GM18519 (cell line): ENCODE results near the gene GCNT1.
"Not testable (repeated sequence)": the region's sequence is repeated elsewhere in the genome, so short reads cannot be mapped to it uniquely, and the experiment has no call there.

Experiments
- ATAC-seq: cut with Tn5 transposase; IDR thresholded peaks from one replicate; pipeline ENCODE4 v1.9.1; 2021; ENCODE audit warnings: mild to moderate bottlenecking, moderate library complexity; ENCODE audit not compliant: unreplicated experiment, low FRiP score

Gene GCNT1

DNA sequence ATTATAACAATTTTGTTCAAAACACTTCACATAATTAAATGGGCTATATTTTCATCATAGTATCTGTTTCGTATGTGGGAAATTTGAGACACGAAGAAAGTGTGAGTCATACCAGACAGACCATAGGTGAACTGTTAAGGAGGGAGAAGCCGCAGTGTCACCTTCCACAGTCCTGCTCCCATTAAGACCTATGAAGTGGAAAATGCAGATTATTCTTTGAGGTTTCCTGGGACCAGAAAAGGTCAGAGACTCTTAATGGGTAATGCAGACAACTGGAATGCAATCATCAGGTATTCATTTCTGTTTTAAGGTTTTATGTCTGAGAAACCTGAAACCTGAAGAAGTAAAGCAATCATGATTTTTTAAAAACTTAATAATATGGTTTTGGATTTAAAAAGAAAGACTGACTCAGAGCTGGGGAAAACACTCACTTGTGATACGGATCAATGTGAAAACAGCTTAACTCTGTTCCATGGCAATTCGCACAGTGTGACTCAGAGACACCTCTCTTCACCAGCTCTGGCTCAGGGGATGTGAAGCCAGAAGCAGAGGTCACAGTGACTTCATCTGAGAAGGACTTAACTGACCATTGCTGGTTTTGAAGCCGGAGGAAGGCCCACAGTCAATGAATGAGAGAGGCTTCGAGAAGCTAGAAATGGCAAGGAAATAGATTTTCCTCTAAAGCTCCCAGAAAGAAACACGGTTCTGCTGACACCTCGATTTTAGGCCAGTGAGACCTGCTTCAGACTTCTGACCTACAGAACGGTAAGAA, 17.2 kb upstream of the GCNT1 start:
- peak; percentile 54 for ATAC-seq

DNA sequence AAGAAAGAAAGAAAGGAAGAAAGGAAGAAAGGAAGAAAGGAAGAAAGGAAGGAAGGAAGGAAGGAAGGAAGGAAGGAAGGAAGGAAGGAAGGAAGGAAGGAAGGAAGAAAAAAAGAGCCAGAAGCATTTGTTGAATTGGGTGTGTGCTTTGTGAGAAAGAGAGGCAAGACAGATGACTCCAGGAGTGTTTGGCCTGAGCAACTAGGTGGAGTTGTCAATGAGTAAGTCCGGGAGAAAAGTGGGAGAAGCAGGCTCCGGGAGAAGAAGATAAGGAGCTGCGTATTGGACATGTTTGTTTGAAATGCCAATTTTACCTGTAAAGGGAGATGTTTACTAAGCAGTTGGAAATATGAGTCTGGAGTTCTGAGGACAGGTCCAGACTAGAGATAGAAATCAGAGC, 15.1 kb upstream of the GCNT1 start:
- no peak for ATAC-seq

DNA sequence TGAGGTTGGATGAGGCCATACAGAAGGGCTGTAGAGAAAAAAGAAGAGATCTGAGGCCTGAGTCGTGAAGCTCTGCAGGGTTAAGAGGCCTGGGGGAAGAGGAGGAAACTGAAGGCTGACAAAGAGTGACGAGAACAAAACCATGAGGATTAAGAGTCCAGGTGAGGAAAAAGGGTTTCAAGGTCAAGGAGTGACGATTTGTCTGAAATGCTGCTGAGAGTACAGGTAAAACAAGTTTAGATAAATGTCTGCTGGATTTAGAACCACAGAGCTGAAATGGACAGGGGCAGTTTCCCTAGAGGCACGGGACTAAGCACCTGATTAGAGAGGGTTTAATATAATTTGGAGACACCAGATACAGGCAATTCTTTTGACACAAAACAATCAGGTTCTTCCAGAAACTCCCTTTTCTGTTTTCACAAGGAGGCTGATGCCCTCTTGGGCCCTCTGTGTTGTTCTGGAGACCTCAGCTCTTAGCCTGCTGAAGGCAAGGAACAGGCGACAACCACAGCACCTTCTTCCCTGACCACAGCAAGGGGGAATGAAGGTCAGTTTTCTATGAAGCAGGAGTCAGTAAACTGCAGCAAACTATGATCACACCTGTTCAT, 14.6 kb upstream of the GCNT1 start:
- no peak for ATAC-seq

DNA sequence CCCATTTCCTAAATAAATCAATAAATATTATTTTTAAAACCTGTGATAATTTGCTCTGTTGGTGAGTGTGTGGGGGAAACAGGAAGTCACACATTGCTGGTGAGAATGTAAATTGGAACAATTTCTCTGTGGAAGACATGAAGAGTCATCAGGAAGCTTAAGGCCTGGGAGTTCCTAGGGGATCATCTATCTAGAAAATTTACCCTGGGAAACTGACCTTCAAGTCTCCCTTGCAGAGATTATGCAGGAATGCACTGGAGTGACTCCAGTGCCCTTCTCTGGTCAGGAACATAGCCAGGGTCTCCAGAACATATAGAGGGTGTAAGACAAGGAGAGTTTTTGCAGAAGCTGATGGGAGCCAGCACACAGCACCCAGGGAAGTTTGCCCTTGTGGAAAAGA, 13.0 kb upstream of the GCNT1 start:
- ATAC-seq: no peak

DNA sequence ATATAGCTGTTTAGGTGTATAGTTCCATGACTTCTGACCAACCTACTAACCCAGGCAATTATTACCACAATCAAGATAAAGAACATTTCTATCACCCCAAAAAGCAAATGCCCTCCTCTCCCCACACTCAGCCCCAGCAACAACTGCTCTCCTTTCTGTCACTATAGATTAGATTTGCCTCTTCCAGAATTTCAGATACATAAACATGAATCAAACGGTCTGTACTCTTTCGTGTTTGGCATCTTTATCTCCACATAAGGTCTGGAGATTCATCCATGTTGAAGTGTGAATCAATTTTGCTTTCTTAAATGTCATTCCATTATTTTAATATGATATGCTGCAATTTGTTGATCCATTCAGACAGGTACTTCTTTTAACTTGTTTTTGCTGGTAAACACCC, 10.5 kb upstream of the GCNT1 start:
- ATAC-seq: no peak

DNA sequence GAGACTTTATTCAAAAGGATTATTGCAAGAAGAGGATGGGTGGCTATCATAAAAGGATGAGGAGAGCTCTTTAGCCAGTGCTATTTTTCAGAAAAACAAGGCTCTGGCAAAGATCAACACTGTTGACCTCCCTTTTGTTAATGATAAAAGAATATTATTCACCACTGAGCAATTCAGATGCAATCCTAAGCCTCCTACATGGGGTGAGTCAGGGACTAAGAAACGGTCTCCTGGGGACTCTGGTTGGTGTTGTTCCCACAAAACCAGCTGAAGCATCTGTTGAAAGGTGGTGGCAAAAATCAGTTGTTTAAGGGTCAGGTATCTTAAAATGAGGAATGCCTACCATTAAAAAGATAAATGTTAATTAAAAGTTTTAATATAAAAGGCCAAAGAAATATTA, 7.7 kb upstream of the GCNT1 start:
- ATAC-seq: no peak

DNA sequence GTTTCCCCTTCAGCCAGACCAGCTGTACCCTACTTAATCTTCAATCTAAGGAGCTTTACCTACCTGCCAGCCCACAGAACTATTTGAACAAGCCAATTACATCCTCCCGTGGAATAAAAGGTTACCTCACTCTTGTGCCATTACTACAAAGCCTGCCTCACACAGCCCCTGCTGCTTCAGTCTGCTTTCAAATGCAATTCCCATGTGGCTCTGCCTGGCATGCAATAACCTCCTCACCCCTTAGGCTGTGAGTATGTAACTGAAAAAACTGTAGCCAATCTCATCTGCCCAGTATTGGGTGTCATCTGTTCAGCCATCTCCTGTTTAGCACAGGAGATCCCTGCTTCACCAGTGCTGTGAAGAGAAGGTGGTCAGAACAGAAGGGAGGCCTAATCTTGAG, 6.1 kb upstream of the GCNT1 start:
- no peak for ATAC-seq

DNA sequence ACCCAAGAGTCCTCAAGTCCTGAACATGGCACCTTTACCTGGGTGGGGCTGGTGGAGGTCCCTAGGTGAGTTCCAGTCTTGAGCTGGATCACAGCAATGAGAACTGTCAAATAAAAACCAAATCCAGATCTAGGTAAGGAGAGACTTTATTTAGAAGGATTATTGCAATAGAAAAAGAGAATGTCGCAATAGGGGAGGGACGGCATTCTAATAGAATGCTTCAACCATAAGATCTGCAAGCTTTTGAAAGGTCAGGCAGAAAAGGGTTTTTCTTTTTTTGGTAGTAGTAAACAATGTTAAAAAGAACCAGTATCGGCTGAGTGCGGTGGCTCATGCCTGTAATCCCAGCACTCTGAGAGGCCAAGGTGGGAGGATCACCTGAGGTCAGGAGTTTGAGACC, 5.2 kb upstream of the GCNT1 start:
- no peak for ATAC-seq

DNA sequence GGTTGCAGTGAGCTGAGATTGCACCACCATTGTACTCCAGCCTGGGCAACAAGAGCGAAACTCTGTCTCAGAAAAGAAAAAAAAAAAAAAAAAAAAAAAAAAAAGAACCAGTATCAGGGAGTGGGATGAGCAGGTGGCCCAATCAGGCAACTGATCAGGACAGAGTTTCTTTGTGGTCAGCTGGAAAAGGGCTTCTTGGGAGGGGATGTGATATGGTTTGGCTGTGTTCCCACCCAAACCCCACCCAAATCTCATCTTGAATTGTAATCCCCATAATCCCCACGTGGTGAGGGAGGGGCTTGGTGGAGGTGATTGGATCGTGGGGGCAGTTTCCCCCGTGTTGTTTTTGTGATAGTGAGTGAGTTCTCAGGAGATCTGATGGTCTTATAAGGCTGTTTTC, 4.7 kb upstream of the GCNT1 start:
- no peak for ATAC-seq

DNA sequence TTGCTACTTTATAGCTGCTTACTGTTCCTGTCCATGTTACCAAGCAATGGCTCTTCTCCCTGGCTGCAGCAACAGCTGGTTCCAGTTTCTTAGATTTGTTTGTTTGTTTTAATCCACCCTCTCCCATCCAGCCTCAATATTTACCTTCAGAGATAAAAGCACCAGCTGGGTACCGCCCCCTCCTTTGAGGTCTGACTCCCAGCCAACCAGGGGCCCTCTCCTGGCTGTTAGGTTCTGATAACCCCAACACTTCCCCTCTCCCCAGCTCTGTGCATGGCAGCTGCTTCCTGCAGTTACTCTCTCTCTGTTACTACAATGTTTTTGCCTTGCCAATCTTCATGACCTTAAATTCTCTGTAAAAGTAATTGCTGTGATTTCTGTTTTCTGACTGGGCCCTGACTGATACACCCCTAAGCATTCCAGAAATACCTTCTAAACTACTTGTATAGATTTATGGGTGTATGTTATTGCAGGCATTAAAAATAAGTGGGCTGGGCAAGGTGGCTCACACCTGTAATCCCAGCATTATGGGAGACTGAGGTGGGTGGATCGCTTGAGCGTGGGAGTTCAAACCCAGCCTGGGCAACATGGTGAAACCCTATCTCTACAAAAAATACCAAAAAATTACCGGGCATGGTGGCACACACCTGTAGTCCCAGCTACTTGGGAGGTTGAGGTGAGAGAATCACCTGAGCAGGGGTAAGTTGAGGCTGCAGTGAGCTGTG, 2.6 kb upstream of the GCNT1 start:
- no peak for ATAC-seq

DNA sequence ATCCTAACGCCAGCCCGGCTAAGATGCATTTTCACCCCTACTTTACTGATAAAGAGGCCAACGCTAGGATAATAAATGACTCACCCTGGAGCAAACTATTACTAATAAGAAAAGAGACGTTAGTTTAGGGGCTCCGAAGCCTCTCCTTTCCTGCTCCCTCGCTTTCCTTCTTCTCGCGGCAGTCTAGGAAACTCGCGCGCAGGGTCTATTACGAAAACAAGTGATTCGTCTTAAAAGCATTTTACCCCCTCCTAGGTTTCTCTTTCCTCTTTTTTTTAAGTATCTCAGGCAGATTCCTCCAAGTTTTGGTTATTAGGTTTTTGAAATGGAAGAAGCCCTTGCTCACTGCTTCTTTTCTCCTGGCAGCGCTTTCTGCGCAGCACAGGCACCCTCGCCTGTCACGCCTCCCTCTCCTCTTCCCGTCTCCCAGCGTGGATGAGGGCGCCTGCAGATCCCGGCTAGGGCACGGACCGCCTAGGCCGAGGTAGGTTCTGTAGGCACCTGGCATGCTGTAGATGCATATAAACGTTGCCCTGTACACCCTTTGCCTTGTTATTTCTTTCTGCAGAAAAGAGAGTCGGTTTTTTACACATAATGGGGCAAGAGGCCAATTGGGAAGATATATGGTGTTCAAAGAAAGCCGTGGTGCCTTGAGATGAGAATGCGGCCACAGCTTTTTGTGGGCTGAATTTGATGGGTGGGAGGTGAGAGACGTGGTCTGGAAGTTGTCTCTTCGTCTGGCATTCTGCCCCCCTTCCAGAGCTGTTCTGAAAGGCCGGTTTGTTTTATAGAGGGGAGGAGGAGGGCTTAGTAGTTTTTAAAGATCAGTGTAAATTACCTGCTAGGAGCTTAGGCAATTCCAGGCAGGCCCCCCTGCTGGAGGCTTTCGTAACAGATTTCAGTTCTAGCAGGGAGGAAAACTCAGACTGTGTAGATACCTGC, 983 bp downstream of the GCNT1 start:
- ATAC-seq: no peak

DNA sequence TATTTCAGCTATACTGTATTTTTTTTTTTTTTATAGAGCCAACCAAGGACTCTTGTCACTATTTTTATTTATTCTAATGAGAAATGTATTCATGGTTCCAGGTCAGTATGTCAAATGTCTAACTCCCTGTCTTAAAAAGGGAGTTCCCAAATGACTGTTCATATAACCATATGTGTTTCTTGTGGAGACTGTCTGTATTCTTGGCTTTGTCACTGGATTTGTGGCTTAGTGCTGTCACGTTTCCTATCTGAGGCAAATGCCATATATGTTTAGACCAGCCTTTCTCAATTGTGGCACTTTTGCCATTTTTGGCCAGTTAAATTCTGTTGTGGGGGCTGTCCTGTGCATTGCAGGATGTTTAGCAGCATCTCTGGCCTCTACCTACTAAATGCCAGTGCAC, 3.1 kb downstream of the GCNT1 start:
- no peak for ATAC-seq

DNA sequence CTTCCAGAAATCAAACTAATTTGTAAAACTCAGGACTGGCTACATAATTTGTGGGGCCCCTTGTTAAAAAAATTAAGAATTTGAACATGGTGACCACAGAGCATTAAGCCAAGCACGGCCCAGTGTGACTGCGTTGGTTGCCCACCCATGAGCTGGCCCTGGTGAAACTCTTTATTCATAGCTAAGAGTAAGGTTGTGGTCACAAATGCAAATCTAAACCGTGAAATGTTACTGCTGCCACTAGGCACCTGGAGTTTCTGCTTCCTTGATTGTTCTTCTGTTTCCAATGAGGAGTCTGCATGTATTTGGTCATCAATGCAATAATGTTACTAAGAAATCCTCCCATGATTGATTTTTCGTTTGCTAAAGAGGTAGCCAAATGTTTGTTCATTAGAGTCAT, 4.2 kb downstream of the GCNT1 start:
- peak; percentile 31 for ATAC-seq

DNA sequence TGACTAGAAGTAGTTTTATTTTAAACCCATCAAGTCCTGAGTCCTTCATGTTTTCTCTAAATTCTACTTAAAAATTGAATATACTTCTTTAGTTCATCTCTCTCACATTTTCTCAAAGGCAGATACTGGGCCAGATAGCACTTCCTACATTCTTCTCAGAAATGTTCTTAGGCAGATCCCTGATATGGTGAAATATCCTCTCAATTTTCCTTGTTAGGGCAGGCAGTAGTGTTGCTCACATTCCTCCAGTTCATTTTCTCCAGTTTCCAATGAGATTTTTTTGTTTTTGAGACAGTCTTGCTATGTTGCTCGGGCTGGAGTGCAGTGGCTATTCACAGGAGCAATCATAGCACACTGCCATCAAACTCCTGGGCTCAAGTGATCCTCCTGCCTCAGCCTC, 5.7 kb downstream of the GCNT1 start:
- ATAC-seq: no peak

DNA sequence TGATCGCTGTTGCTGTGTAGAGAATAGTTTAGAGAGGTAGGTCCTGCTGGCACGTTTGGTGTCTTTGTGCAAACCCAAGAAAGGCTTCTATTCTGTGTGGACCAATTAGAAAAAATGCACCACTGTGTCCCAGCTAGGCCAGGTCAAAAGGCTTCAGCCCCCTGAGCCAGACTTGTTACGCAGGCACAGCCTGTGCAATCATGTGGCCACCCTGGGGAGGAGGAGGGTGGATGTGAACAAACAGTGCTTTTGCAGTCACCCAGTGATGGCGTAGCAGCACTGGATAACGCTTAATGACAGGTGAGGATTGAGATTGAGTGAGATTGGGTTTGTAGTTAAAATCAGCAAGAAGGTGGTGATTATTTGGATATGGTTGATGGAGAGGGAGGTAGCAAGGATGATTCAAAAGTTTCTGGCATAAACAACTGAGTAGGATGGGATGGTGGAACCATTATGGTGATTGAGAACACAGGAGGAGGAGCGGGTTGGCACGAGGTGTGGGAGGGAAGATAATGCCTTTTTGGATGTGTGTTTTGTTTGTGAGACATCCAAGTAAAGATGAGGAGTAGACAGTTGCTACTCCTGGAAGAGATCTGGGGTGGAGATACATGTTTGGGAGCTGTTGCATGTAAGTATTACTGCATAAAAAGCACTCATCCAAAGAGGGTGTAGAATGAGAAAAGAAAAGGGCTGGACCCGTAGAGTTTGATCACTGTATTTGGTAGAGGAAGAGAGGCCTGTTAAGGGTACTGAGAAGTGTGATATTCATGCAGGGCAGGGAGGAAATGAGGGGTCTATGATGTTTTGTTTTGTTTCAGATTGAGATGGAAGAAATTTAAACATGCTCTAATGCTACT, 6.7 kb downstream of the GCNT1 start:
- no peak for ATAC-seq

DNA sequence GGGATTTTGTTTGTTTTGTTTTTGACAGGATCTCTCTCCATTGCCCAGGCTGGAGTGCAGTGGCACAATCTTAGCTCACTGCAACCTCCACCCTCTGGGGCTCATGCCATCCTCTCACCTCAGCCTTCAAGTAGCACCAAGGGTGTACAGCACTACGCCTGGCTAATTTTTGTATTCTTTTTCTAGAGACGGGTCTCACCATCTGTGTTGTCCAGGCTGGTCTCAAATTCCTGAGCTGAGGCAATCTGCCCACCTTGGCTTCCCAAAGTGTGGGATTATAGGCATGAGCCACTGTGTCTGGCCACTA, 7.3 kb downstream of the GCNT1 start:
- no peak for ATAC-seq

DNA sequence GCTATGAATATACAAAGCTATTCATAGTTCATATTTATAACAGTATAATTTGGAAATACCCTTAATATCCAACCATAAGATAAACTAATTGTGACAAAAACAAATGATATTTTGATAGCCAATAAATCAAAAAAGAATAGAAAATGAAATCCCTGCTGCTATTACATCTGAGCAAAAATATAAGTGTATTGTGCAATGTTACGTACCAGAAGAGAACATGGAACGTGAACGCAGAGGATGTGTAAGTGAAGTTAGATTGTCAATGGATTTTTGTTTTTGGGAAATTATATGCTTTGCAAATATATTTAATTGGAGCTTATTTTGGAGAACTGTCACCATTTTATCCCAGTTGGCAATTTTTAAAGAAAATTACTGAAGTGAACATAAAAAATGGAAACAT, 15.4 kb downstream of the GCNT1 start:
- no peak for ATAC-seq

DNA sequence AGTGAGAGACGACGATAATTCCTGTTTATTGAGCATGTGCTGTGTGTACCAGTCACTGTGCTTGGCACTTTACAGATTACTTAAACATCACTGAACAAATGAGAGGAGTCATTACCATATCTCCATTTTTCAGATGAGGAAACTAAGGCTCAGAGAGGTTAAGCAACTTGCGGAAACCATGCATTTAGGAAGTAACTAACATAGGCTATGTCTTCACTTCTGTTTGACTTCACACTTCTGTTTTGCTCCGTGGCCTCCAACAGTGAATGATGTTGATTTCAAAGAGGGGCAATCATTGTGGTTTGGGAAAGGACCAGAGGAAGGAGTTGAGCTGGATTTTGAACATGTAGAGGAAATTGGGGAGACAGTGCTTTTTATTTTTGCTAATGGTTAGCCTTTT, 16.7 kb downstream of the GCNT1 start:
- ATAC-seq: no peak

DNA sequence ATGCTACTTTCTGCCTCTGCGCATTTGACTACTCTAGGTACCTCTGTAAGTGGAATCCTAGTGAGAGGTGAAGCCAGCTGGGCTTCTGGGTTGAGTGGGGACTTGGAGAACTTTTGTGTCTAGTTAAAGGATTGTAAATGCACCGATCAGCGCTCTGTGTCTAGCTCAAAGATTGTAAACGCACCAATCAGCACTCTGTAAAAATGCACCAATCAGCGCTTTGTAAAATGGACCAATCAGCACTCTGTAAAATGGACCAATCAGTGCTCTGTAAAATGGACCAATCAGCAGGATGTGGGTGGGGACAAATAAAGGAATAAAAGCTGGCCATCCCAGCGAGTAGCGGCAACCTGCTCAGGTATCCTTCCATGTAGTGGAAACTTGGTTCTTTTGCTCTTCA, 18.8 kb downstream of the GCNT1 start:
- not testable (repeated sequence) for ATAC-seq

DNA sequence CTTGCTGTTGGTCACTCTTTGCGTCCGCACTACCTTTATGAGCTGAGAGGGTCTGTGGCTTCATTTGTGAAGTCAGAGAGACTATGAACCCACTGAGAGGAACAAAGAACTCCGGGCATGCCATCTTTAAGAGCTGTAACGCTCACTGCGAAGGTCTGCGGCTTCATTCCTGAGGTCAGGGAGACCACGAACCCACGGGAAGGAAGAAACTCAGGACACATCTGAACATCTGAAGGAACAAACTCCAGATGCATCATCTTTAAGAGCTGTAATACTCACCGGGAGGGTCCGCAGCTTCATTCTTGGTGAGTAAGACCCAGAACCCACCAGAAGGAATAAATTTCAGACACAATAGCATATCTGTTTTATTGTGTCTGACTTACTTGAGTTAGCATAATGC, 19.2 kb downstream of the GCNT1 start:
- no peak for ATAC-seq
